GM06990 (cell line): ENCODE results near the gene BANP.

ENCODE experiments used
- DNase-seq: peaks from one replicate; pipeline ENCODE4 v3.0.0-alpha.2; 2011; ENCODE audit not compliant: insufficient read length; ENCODE audit errors: extremely low read depth
- H3K27me3 ChIP-seq: replicated peaks from 2 replicates; pipeline ENCODE4 v1.6.0; 2011; ENCODE audit warnings: low read length; ENCODE audit not compliant: control insufficient read depth, insufficient read depth
- H3K36me3 ChIP-seq: 2 replicates; pipeline ENCODE4 v1.5.1; 2011; ENCODE audit warnings: low read length; ENCODE audit not compliant: control insufficient read depth, insufficient read depth
- H3K4me3 ChIP-seq: replicated peaks from 2 replicates; pipeline ENCODE4 v1.5.1; 2011; ENCODE audit warnings: low read depth, mild to moderate bottlenecking, control low read depth, low read length
- TF ChIP-seq, protein P1 (sequence below): IDR thresholded peaks from 2 replicates; pipeline ENCODE4 v1.5.1; 2011; ENCODE audit warnings: low read length, control low read depth, mild to moderate bottlenecking, inconsistent platforms; ENCODE audit not compliant: insufficient read depth, poor library complexity, severe bottlenecking

BANP gene

DNA sequence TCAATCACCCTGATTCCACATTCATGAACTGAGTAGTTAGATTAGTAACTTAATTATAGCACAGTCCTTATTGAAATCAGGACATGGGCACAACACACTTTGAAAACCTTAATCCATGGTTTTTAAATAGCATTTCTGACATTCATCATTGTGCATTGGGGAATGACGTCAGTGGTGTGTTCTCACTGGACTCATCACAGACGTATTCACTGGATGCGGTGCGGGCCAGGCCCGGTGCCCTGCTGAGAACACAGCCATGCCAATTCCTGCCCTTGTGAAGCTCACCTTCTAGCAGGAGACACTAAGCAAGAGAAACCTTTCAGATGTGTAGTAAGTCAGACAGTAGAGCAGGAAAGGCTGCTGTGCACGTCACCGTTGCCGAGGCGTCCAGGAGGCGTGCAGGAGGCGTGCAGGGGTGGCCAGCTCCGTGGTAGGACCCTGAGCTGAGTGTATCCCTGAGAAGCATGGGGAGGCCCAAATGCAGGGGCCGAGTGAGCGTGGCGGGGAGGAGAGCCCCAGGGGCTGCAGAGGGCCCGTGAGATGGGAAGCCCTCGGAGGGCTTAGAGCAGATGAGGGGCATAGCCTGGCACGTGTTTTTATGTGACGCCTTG, 12.9 kb downstream of the BANP start:
- TF ChIP-seq, protein P1, sequence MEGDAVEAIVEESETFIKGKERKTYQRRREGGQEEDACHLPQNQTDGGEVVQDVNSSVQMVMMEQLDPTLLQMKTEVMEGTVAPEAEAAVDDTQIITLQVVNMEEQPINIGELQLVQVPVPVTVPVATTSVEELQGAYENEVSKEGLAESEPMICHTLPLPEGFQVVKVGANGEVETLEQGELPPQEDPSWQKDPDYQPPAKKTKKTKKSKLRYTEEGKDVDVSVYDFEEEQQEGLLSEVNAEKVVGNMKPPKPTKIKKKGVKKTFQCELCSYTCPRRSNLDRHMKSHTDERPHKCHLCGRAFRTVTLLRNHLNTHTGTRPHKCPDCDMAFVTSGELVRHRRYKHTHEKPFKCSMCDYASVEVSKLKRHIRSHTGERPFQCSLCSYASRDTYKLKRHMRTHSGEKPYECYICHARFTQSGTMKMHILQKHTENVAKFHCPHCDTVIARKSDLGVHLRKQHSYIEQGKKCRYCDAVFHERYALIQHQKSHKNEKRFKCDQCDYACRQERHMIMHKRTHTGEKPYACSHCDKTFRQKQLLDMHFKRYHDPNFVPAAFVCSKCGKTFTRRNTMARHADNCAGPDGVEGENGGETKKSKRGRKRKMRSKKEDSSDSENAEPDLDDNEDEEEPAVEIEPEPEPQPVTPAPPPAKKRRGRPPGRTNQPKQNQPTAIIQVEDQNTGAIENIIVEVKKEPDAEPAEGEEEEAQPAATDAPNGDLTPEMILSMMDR = no peak
- DNase-seq = no peak
- no peaks in the 10 kb centered on the region for H3K27me3 ChIP-seq
- H3K36me3 ChIP-seq = no peaks in the 10 kb centered on the region; the same call in 1 of the 2 replicates
- no peak overlapping the region for H3K4me3 ChIP-seq

DNA sequence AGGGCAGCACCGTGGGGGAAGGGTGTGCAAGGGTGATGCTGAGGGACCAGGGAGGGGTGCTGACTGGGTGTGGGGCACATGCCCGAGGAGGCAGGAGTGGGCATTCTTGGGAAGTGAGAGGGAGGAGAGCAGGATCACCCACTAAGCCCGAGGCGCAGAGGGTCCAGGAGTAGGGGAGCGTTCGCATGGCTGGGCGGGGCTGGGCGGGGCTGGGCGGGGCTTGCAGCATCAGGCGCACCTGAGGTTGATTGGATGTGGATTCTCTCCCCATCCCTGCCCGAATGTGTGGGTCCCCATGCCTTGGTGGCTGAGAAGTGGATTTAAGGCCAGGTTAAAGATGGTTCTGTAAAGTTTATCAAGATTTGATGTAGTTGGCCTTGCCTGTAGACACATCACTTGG, 14.2 kb downstream of the BANP start:
- no peak for DNase-seq
- TF ChIP-seq, protein P1 = no peak
- no peaks in the 10 kb centered on the region for H3K27me3 ChIP-seq
- H3K36me3 ChIP-seq = no peaks in the 10 kb centered on the region; the same call in 1 of the 2 replicates
- H3K4me3 ChIP-seq = no peak overlapping the region

DNA sequence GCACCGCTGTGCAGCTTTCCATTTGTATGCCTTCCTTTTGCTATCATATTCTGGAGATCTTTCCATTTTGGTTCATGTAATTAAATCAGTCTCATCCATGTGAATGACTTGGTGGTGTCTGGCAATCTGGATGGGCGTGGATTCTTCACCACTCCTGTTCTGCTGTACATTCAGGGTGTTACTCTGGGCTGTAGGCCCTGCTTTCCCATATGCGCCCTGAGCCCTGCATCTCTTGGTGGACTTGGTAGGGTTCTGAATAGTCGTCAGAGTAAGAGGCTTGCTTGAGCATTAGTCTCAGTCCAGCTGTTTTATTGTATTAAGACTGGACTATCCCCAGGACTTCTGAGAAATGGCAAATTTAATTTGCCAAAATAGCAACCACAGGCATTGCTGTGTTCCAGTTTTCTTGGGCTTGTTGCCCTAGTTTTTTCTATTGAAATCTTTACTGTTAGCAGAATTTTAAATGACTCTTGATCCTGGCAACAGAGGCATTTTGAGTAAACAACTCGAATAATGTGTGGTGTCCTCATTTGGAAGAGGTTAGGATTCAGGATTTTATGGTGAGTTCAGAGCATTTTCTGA, 14.9 kb downstream of the BANP start:
- no peaks in the 10 kb centered on the region for H3K27me3 ChIP-seq
- no peak overlapping the region for H3K4me3 ChIP-seq
- no peak for DNase-seq
- H3K36me3 ChIP-seq = no peaks in the 10 kb centered on the region; the same call in 1 of the 2 replicates
- TF ChIP-seq, protein P1 = no peak

DNA sequence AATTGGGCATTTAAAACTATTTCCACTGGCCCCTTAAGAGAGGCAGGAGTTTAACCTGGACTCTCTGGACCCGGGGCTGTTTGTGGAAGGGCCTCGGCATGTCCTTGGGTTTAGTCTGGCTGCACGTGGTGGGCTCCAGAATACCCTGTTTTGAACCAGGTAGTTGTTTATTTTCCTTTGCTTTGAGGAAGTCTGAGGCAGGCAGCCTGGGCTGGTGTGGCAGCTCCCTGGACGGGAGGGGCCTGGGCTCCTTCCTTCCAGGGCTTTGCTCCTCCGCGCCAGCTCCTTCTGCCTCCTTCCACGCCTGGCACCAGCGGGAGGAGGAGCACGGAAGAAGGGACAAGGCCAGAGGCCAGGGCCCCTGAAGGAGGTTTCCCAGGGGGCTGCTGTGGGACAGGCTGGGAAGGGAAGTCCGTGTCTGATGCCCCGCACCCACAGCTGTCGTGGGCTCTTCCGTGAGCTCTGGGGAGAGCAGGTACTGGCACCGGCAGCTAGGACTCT, 15.5 kb downstream of the BANP start:
- Histone ChIP-seq H3K27me3 (no peaks in the 10 kb centered on the region), H3K4me3 (no peak overlapping the region), H3K36me3 (no peaks in the 10 kb centered on the region; the same call in 1 of the 2 replicates)
- no peak for DNase-seq
- TF ChIP-seq, protein P1 = no peak

DNA sequence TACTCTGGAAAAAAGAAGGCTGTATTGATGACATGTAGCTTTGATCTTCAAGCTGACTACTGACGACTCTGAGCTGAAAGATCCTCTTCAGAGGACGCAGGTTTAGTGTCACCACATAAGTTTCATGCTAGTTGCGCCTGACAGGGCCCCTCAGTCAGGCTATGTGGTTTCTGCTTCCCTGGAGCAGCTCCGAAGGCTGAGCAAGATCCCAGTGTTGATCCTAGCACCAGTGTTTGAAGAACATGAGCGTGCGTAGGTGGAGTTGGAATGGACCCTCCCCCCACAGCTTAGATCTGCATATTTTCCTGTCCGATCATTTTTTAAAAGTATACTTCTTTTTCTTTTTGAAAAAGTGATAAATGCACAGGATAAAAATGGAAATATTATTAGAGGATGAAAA, 17.3 kb downstream of the BANP start:
- DNase-seq = no peak
- Histone ChIP-seq H3K27me3 (no peaks in the 10 kb centered on the region), H3K36me3 (no peaks in the 10 kb centered on the region), H3K4me3 (no peak overlapping the region)
- TF ChIP-seq, protein P1 = no peak

DNA sequence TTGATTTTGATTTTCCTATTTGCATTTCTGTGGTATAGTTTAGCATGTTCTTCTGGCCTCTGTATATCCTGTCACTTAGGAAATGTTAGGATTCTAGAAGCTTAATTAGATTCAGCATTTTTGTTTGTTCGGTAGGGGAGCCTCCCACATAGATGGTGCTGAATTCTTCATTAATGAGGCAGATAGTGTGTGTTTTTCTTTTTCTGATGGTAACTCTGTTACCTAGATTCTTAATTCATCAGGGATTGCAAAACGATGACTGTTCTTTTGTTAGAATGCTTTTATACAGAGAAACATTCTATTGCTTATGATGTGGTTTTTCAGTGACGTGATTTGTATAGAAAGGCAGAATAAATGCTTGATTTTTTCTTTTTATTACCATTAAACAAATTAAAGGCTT, 19.0 kb downstream of the BANP start:
- no peaks in the 10 kb centered on the region for H3K27me3 ChIP-seq
- DNase-seq = no peak
- H3K4me3 ChIP-seq = no peak overlapping the region
- H3K36me3 ChIP-seq = no peaks in the 10 kb centered on the region
- TF ChIP-seq, protein P1 = no peak
